Tibial nerve (tissue), 4 donors: ENCODE data around the gene OCEL1.

Experiments used
- CTCF ChIP-seq, 5 experiments: fragments of 200-600 bp in 3 of 5; fragments of 450-650 bp in 2 of 5; sonication (generic) in 3 of 5; IDR thresholded peaks; one replicate each; pipeline ENCODE4 v1.5.1; 2016 to 2019; ENCODE audit warnings: antibody characterized with exemption in 5 of 5, mild to moderate bottlenecking in 3 of 5, moderate library complexity in 2 of 5
- EP300 ChIP-seq, 2 donors: sonication (generic); formaldehyde crosslinking; IDR thresholded peaks; one replicate each; pipeline ENCODE4 v1.6.1; 2017; ENCODE audit warnings: antibody characterized with exemption in 2 of 2, mild to moderate bottlenecking in 1 of 2

- TF ChIP-seq CTCF (IDR thresholded peaks at IDR 0.05), result no peak
- no peak for TF ChIP-seq EP300 (IDR thresholded peaks at IDR 0.05)
Observed at GRCh38 chr19:17185590-17185989, 40.4 kb upstream of the OCEL1 start.
